Cardiac fibroblast (primary cell): ENCODE measurements around the gene SLC25A21.
"Not testable (repeated sequence)": the region's sequence is repeated elsewhere in the genome, so short reads cannot be mapped to it uniquely, and the experiment has no call there.

Experiments used
- DNase-seq, 2 donors: peaks; one replicate each; pipeline versions ENCODE4 v3.0.0 to v3.0.0-alpha.2; 2010; ENCODE audit warnings: low read depth in 2 of 2
- H3K4me3 ChIP-seq, 2 donors: replicated peaks in 1 of 2; 1 replicate in 1 of 2; 2 replicates in 1 of 2; pipeline ENCODE4 v1.5.1; 2011; ENCODE audit warnings: low read depth in 2 of 2, low read length in 2 of 2, mild to moderate bottlenecking in 2 of 2, moderate library complexity in 1 of 2
- TF ChIP-seq, protein P1 (sequence below): IDR thresholded peaks from one replicate; pipeline ENCODE4 v1.5.1; 2011; ENCODE audit warnings: low read depth, mild to moderate bottlenecking, low read length, inconsistent platforms

SLC25A21 gene

DNA sequence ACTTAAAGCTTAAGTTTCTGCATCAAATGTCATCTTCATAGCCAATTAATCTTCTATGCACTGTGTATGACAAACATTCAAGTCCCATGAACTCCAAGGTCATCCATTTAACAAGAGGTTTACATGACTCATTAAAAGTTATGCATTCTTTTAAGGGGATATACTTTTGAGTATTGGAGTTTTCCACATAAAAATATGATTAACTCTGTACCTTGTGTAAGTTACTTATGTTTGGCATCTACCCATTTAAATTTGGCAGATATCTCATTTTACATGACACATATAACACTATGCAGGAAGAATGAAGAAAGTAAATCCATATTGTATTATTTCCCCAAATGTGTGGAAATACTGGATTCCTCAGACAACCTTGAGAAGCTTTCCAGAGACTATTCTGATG, 270.5 kb downstream of the SLC25A21 start:
- TF ChIP-seq, protein P1, sequence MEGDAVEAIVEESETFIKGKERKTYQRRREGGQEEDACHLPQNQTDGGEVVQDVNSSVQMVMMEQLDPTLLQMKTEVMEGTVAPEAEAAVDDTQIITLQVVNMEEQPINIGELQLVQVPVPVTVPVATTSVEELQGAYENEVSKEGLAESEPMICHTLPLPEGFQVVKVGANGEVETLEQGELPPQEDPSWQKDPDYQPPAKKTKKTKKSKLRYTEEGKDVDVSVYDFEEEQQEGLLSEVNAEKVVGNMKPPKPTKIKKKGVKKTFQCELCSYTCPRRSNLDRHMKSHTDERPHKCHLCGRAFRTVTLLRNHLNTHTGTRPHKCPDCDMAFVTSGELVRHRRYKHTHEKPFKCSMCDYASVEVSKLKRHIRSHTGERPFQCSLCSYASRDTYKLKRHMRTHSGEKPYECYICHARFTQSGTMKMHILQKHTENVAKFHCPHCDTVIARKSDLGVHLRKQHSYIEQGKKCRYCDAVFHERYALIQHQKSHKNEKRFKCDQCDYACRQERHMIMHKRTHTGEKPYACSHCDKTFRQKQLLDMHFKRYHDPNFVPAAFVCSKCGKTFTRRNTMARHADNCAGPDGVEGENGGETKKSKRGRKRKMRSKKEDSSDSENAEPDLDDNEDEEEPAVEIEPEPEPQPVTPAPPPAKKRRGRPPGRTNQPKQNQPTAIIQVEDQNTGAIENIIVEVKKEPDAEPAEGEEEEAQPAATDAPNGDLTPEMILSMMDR, result no peak
- DNase-seq, result peak in 1 of 2 donors; percentile 46

DNA sequence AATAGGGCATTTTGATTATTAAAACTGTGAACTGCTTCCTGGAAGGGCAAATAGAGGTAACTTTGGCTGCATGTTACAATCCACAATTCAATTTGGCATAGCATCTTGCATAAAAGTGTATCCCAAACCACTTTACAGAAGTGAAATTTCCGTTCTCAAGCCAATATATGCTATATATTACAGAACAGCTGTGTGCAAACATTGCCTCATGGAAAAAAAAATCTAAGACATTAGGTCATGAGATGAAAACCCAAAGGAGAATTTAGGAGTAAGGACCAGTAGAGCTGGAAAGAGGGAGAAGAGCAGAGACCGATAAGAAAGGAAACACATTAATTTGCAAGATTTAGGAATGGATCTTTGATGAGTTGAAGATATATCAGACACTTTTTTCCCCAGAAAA, 271.6 kb downstream of the SLC25A21 start:
- H3K4me3 ChIP-seq, result no peak overlapping the region
- TF ChIP-seq, protein P1, result no peak
- DNase-seq, result no peak

More for the DNA sequence above, 270.5 kb downstream of the SLC25A21 start:
- no peak overlapping the region for H3K4me3 ChIP-seq

DNA sequence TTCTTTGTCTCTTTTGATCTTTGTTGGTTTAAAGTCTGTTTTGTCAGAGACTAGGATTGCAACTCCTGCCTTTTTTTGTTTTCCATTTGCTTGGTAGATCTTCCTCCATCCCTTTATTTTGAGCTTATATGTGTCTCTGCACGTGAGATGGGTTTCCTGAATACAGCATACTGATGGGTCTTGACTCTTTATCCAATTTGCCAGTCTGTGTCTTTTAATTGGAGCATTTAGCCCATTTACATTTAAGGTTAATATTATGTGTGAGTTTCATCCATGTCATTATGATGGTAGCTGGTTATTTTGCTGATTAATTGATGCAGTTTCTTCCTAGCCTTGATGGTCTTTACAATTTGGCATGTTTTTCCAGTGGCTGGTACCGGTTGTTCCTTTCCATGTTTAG, 276.1 kb downstream of the SLC25A21 start:
- not testable (repeated sequence) for H3K4me3 ChIP-seq, DNase-seq

DNA sequence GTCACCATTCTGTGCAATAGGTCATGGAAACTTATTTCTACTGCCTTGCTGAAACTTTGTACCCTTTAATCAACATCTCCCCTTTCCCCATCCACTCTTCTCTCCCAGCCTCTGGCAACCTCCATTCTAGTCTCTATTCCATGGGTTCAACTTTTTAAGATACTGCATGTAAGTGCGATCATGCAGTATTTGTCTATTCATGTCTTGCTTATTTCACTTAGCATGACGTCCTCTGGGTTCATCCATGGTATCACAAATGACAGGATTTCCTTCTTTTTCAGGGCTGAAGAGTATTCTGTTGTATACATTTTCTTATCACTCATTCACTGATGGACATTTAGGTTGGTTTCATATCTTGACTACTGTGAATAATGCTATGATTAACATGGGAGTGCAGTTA, 288.4 kb downstream of the SLC25A21 start:
- no peak for DNase-seq
- TF ChIP-seq, protein P1, result no peak
- H3K4me3 ChIP-seq, result no peak overlapping the region

DNA sequence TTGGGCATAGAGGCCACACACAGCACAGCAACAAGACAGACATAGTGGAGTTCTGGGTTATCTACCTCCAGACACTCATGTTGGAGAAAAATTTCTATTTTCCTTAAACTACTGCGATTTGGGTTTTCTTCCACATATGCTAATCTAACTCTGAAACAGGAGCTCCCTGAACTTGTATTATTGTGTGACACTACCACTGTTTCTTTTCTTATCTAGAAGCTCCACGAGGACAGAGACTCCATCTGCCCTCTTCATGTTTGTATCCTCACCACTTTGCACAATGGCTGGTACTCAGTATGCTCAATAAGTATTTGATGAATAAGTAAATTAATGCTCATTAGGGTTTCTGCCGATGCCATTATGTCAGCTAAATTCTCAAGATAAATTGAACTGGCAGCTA, 292.1 kb downstream of the SLC25A21 start:
- TF ChIP-seq, protein P1, result no peak
- DNase-seq, result no peak
- no peak overlapping the region for H3K4me3 ChIP-seq

DNA sequence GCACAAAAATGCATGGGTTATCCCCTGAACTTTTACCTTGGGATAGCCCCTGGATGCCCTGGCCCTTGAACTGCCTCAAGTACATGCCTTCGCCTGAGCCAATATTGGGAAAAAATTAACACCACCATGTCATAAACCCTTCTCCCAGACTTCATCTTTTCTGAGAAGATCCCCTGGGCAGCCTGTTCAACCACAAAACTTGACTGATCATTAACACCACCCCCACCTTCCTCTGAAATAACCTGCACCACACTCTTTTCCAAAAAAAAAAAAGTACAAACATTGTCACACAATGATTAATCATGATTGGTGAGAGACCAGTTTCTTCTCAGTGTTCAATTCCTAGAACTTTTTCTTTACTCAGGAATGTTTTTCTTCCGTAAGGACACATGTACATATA, 292.8 kb downstream of the SLC25A21 start:
- no peak for DNase-seq
- no peak overlapping the region for H3K4me3 ChIP-seq

DNA sequence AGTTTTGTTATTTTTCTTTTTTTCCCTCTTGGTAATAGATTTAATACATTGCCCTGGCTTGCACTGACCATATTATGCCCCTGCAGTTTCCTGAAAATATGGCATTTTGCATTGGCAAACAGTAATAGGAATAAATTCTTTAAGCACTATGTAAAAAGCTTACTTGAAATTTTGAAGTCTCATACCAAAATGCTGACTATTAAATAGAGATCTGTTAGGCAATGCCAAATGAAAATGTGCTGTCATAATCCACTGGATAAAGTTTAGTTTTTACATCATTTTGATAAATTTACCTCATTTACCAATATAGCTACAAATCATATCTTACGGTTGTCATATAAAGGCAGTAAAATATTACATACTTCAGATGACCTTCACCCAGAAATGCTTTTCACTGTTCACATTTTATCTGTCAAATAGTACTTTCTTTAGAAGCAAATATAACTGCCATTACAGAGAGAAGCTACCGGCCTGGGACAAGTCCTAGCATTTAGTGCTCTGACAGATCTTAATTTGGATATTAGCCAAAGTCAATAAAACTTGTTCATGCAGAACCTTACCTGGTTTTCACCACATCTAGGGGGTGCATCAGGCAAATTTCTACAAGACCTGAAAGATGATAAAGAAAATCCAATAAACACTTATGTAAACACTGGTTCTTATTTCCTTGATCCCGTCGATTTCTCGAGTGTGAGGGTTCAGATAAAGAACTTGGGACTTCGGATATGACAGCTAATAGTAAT, 297.8 kb downstream of the SLC25A21 start:
- TF ChIP-seq, protein P1, result no peak
- H3K4me3 ChIP-seq, result no peak overlapping the region
- DNase-seq, result no peak

More for the DNA sequence above, 292.8 kb downstream of the SLC25A21 start:
- TF ChIP-seq, protein P1, result no peak
